T1000 (cell line): ENCODE results near the gene ROCK2.
"Not testable (repeated sequence)": the region's sequence is repeated elsewhere in the genome, so short reads cannot be mapped to it uniquely, and the experiment has no call there.

Experiments used
- DNase-seq: peaks from one replicate; lab custom pipeline; 2025; ENCODE audit warnings: mixed read lengths; lab: John Stamatoyannopoulos, UW

The ROCK2 gene

GRCh38 chr2:11340717-11341116, 3.7 kb downstream of the ROCK2 start:
- no peak for DNase-seq

- DNase-seq: no peak
Measured at GRCh38 chr2:11339508-11340083, 4.8 kb downstream of the ROCK2 start.

- DNase-seq: no peak
Measured at GRCh38 chr2:11338580-11338979, 5.9 kb downstream of the ROCK2 start.

GRCh38 chr2:11337909-11338308, 6.5 kb downstream of the ROCK2 start:
- DNase-seq: no peak

GRCh38 chr2:11336189-11336588, 8.2 kb downstream of the ROCK2 start:
- no peak for DNase-seq

- no peak for DNase-seq
Measured at GRCh38 chr2:11333427-11334183, 10.8 kb downstream of the ROCK2 start.

GRCh38 chr2:11332596-11332995, 11.8 kb downstream of the ROCK2 start:
- no peak for DNase-seq

- DNase-seq: no peak
Measured at GRCh38 chr2:11330457-11331142, 13.8 kb downstream of the ROCK2 start.

GRCh38 chr2:11329776-11330175, 14.7 kb downstream of the ROCK2 start:
- DNase-seq: no peak

- DNase-seq: not testable (repeated sequence)
Measured at GRCh38 chr2:11328522-11328921, 15.9 kb downstream of the ROCK2 start.

GRCh38 chr2:11327871-11328270, 16.6 kb downstream of the ROCK2 start:
- no peak for DNase-seq

GRCh38 chr2:11326677-11327211, 17.7 kb downstream of the ROCK2 start:
- DNase-seq: no peak

GRCh38 chr2:11325961-11326676, 18.3 kb downstream of the ROCK2 start:
- no peak for DNase-seq

GRCh38 chr2:11321847-11322246, 22.6 kb downstream of the ROCK2 start:
- no peak for DNase-seq

GRCh38 chr2:11320698-11321492, 23.5 kb downstream of the ROCK2 start:
- no peak for DNase-seq

GRCh38 chr2:11319939-11320338, 24.5 kb downstream of the ROCK2 start:
- no peak for DNase-seq

- DNase-seq: no peak
Measured at GRCh38 chr2:11315074-11315705, 29.2 kb downstream of the ROCK2 start.

- DNase-seq: no peak
Measured at GRCh38 chr2:11314487-11314886, 29.9 kb downstream of the ROCK2 start.

GRCh38 chr2:11312770-11313471, 31.5 kb downstream of the ROCK2 start:
- no peak for DNase-seq

- DNase-seq: no peak
Measured at GRCh38 chr2:11311543-11311942, 32.9 kb downstream of the ROCK2 start.
